DMS53 treated with DMSO at 0.1 percent for 48 hours (cell line): ENCODE results near the gene TBCCD1.

Experiments
- DNase-seq: peaks from one replicate; lab custom pipeline; 2025; ENCODE audit not compliant: unreplicated experiment; lab: John Stamatoyannopoulos, UW

TBCCD1 gene

DNA sequence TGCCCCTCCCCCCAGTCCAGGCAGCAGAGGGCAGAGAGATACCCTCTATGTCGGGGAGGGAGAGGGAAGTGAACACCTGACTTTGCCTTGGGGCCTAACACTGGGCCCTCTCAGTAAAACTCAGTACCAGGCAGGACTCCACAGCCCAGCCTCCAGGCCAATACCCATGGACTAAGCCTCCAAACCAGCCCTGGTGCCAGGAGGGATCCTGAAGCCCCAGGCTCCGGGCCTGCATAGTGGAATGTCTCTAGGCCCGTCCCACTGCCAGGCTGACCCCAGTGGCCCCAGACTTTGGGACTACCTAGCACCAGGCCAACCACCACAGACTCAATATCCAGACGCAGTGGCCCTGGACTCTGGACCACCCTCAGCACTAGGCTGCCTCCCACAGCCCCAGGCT is 69.5 kb downstream of the TBCCD1 start:
- DNase-seq = no peak

DNA sequence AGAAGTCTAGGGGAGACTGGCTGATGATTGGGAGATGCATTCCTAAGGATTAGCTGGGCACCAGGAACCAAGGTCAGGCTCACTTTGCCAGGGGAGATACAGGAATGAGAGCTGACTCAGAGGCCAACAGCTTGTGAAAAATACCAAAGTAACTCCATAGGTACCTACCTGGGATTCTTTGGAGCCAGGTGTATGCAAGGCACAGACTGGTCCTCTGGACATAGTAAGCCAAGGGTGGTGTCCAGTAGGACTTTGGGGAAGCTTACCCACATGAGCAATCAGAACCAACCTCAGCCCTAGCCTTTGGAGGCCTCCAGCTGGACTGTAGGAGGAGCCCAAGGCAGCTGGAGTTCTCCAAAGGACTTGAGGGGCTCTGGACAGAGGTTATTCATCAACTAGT is 70.5 kb downstream of the TBCCD1 start:
- DNase-seq = no peak
